B cell (primary cell): ENCODE results near the gene PNPLA4.

Experiments
- EZH2 ChIP-seq: IDR thresholded peaks from 2 replicates; pipeline ENCODE4 v1.6.1; 2012; ENCODE audit warnings: borderline replicate concordance, low read depth, mild to moderate bottlenecking, moderate library complexity, low read length; ENCODE audit not compliant: insufficient read depth, poor library complexity, severe bottlenecking
- TF ChIP-seq, protein P1 (sequence below): fragments of 200-600 bp; IDR thresholded peaks from one replicate; pipeline ENCODE4 v1.8.0; 2022; ENCODE audit warnings: antibody characterized with exemption, mild to moderate bottlenecking

GRCh38 chrX:7872042-7872441, 55.2 kb downstream of the PNPLA4 start:
- TF ChIP-seq, protein P1, sequence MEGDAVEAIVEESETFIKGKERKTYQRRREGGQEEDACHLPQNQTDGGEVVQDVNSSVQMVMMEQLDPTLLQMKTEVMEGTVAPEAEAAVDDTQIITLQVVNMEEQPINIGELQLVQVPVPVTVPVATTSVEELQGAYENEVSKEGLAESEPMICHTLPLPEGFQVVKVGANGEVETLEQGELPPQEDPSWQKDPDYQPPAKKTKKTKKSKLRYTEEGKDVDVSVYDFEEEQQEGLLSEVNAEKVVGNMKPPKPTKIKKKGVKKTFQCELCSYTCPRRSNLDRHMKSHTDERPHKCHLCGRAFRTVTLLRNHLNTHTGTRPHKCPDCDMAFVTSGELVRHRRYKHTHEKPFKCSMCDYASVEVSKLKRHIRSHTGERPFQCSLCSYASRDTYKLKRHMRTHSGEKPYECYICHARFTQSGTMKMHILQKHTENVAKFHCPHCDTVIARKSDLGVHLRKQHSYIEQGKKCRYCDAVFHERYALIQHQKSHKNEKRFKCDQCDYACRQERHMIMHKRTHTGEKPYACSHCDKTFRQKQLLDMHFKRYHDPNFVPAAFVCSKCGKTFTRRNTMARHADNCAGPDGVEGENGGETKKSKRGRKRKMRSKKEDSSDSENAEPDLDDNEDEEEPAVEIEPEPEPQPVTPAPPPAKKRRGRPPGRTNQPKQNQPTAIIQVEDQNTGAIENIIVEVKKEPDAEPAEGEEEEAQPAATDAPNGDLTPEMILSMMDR: no peak
- no peak for TF ChIP-seq EZH2
